Esophagus squamous epithelium (tissue), 5 donors: ENCODE measurements around the gene CAMK2G. TPM values are rescaled to one million over a fixed set of nuclear protein-coding genes. Genes with fewer than 3 reads are reported as not detected.
A peak's percentile ranks its signal among the peaks of the same experiment; 100 is the strongest.

Experiments
- DNase-seq: peaks from one replicate; lab custom pipeline; 2025; lab: John Stamatoyannopoulos, UW
- H3K27ac ChIP-seq, 4 donors: fragments of 200-600 bp; sonication (generic); one replicate each; pipeline ENCODE4 v1.5.1; 2016 to 2019; ENCODE audit warnings: mild to moderate bottlenecking in 1 of 4
- H3K27me3 ChIP-seq, 4 donors: fragments of 200-600 bp; sonication (generic); 1 replicate in 3 of 4; 2 replicates in 1 of 4; pipeline versions ENCODE4 v1.5.1 to v1.6.0; 2017 to 2021; ENCODE audit warnings: antibody characterized with exemption in 1 of 4
- H3K36me3 ChIP-seq, 3 donors: fragments of 200-600 bp; sonication (generic); one replicate each; pipeline ENCODE4 v1.5.1; 2016 to 2019
- H3K4me1 ChIP-seq, 3 donors: fragments of 200-600 bp; sonication (generic); one replicate each; pipeline ENCODE4 v1.5.1; 2017 to 2019
- H3K4me3 ChIP-seq, 4 donors: fragments of 200-600 bp; sonication (generic); 1 replicate in 3 of 4; 2 replicates in 1 of 4; pipeline ENCODE4 v1.5.1; 2016 to 2019; ENCODE audit warnings: mild to moderate bottlenecking in 2 of 4, moderate library complexity in 1 of 4
- H3K9me3 ChIP-seq, 3 donors: fragments of 200-600 bp; sonication (generic); one replicate each; pipeline ENCODE4 v1.5.1; 2016 to 2019
- POLR2A ChIP-seq, 4 donors: fragments of 450-650 bp; IDR thresholded peaks; one replicate each; pipeline ENCODE4 v1.6.1; 2017; ENCODE audit warnings: antibody characterized with exemption in 4 of 4, mild to moderate bottlenecking in 4 of 4, moderate library complexity in 3 of 4
- WGBS, 2 donors: methylation state at CpG; one replicate each; pipeline ENCODE4 v1.1.5; 2018; 5-methylcytosine and 5-hydroxymethylcytosine counted together
- intact Hi-C: fragments of 100-400 bp; cut with DNase I; formaldehyde crosslinking; loops from one replicate; pipeline ENCODE4 v1.15.0; 2022
- total RNA-seq, 4 donors: library from RNA; depleted of rRNA; stranded (reverse); fragments of >200 nt; gene quantifications; one replicate each; pipeline ENCODE4 v1.1.0, GENCODE V29; 2016
- TF ChIP-seq, protein P1 (sequence below), 6 experiments: fragments of 450-650 bp in 4 of 6; fragments of 200-600 bp in 2 of 6; sonication (generic) in 2 of 6; IDR thresholded peaks; one replicate each; pipeline ENCODE4 v1.5.1; 2016 to 2019; ENCODE audit warnings: antibody characterized with exemption in 6 of 6, mild to moderate bottlenecking in 4 of 6, moderate library complexity in 4 of 6
- donor health status: DM: yes; HTN: yes; CAD: no.

Gene CAMK2G
- total RNA-seq, 4 donors from 2014 or later = 15.5 to 37.0 (median 28.6) TPM

DNA sequence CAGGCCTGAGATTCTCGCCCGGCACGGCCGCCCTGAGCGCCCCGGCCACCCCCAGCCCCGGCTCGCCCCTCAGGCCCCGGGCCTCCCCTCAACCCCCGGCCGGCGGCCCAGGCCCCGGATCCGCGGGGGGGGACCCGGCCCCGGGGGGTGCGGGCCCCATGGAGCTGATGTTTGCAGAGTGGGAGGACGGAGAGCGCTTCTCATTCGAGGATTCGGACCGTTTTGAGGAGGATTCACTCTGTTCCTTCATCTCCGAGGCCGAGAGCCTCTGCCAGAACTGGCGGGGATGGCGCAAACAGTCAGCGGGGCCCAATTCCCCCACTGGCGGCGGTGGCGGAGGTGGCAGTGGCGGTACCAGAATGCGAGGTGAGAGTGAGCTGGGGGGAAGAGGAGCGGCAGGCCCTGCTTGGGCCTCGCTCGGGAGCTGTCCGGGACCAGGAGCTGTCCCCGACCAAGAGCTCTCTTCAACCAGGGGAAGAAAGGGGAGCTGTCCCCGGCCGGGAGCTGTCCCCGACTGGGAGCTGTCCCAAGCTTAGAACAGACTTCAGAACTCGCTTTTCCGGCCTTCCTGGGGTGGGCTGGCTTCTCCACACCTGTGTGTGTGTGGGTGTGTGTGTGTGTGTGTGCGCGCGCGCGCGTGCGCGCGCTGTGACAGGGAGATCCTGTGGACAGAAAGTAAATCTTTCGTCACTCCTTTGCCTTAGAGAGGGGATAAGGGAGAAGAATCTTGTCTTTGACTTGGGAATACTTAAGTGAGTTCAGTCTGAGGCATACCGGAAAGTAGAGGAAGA, 88.4 kb downstream of the CAMK2G start:
- H3K4me3 ChIP-seq = peak overlapping the region; percentile 92 to 99 (median 96)
- 2 to 5% methylated on average over 9 to 21 of the region's 54 CpGs for WGBS, 2 donors
- H3K27ac ChIP-seq = peak overlapping the region; percentile 94 to 99 (median 95)
- intact Hi-C loops = no loop called here
- peaks cover 16 to 28% (median 17%) of the 10 kb centered on the region in 3 donors for H3K36me3 ChIP-seq
- no peaks in the 10 kb centered on the region for H3K9me3 ChIP-seq
- no peaks in the 10 kb centered on the region for H3K27me3 ChIP-seq
- TF ChIP-seq POLR2A (IDR thresholded peaks at IDR 0.05) = no peak
- TF ChIP-seq, protein P1, sequence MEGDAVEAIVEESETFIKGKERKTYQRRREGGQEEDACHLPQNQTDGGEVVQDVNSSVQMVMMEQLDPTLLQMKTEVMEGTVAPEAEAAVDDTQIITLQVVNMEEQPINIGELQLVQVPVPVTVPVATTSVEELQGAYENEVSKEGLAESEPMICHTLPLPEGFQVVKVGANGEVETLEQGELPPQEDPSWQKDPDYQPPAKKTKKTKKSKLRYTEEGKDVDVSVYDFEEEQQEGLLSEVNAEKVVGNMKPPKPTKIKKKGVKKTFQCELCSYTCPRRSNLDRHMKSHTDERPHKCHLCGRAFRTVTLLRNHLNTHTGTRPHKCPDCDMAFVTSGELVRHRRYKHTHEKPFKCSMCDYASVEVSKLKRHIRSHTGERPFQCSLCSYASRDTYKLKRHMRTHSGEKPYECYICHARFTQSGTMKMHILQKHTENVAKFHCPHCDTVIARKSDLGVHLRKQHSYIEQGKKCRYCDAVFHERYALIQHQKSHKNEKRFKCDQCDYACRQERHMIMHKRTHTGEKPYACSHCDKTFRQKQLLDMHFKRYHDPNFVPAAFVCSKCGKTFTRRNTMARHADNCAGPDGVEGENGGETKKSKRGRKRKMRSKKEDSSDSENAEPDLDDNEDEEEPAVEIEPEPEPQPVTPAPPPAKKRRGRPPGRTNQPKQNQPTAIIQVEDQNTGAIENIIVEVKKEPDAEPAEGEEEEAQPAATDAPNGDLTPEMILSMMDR (IDR thresholded peaks at IDR 0.05) = no peak
- DNase-seq = no peak
- peaks cover 34 to 70% (median 34%) of the 10 kb centered on the region in 3 donors for H3K4me1 ChIP-seq

DNA sequence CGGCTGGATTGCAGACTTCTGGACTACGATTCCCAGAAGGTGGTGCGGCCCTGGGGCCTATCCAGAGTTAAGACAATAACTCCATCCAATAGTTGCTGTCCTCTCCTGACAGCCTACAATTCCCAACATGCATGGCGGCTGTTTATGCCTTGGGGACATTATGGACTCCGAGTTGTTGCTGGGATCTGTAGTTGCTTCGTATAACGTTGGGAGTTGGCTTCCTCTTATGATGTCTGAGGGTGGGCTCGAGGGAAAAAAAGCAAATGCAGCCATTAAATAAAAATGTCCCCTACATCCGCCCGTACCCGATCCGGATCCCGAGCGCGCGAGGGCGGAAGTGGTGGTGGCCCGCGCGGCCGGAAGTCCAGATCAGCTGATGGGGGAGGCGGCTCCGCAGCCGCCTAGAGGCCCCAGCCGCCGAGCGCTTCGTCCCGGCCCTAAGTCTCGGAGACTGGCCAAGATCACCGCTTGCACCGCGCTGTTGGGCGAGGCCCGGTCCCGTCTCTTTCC, 89.1 kb downstream of the CAMK2G start, which contains the start of gene ZSWIM8:
ZSWIM8 (plus strand) TSS at position 396 of the 510 bp plus-strand sequence. CDS start 273 bp downstream, outside the sequence.
- peak; percentile 71 for DNase-seq
- peak within 1 kb of the TSS; percentile 94 to 99 (median 95) for H3K27ac ChIP-seq
- H3K4me3 ChIP-seq = peak within 1 kb of the TSS; percentile 92 to 99 (median 96)
- H3K27me3 ChIP-seq = no peaks in the 10 kb centered on the region
- H3K4me1 ChIP-seq = peaks cover 40 to 77% (median 41%) of the 10 kb centered on the region in 3 donors
- no peaks in the 10 kb centered on the region for H3K9me3 ChIP-seq
- H3K36me3 ChIP-seq = peaks cover 11 to 21% (median 12%) of the 10 kb centered on the region in 3 donors
- intact Hi-C loops = no loop called here
- TF ChIP-seq, protein P1 (IDR thresholded peaks at IDR 0.05) = peak in 2 of 6 experiments; percentile 4 to 13
- peak in 2 of 4 donors; percentile 72 to 82 for TF ChIP-seq POLR2A (IDR thresholded peaks at IDR 0.05)
- WGBS, 2 donors = 0% methylated on average over 4 to 15 of the region's 36 CpGs

DNA sequence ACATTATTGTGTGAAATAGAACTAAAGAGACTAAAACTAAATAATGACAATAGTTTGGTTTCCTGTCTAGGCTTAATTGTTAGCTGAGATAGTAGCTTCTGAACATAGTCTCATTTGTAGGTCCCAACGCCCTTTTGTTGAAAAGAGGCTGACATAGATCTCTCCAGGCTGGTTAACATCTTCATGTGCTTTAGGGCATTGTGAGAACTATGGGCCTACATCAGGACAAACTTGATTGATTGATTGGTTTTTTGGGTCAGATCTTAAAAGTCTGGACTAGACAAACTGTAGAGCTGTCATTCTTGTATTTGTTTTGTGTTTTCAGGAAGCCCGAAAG, 91.6 kb downstream of the CAMK2G start:
- Histone ChIP-seq H3K36me3 (peaks cover 0 to 26% (median 12%) of the 10 kb centered on the region in 3 donors), H3K27ac (peak overlapping the region; percentile 90 to 95 (median 92)), H3K27me3 (no peaks in the 10 kb centered on the region), H3K4me1 (peaks cover 36 to 67% (median 40%) of the 10 kb centered on the region in 3 donors), H3K9me3 (no peaks in the 10 kb centered on the region), H3K4me3 (peak overlapping the region; percentile 59 to 81 (median 78))
- 29 to 46% methylated on average over 2 of the region's 2 CpGs for WGBS, 2 donors
- TF ChIP-seq, protein P1 (IDR thresholded peaks at IDR 0.05) = no peak
- no peak for TF ChIP-seq POLR2A (IDR thresholded peaks at IDR 0.05)
- intact Hi-C loops = no loop called here
- DNase-seq = no peak

DNA sequence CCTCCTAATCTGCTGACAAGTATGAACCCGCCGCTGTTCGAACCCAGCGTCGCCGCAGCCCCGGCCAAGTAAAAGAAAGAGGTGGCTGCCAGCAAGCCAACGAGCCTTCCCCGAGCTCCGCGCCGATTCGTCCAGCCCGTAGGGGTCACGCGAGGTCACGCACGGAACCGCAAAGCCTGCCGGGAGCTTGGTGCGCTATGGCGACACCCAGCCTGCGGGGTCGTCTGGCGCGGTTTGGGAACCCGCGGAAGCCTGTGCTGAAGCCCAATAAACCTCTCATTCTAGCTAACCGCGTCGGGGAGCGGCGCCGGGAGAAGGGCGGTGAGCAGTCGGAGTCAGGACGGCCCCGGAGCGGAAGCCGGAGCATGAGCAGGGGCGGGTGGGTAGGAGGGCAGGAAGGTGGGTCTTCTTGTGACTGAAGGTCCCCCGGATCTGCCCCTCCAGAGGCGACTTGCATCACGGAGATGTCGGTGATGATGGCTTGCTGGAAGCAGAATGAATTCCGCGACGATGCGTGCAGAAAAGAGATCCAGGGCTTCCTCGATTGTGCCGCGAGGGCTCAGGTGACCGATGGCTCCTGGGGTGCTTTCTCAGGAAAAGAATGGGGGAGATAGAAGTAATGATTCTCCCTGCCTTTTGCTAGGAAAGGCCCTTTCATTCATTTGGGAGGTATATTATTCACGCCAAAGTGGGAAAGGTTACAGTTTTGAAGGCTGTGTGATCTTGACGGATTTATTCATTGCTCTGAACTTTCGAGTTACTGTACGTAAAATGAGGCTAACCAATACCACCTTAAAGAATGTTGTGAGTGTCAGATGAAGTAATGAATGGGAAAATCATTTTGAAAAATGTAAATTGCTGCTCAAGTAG, 92.2 kb downstream of the CAMK2G start, which contains the start of gene CHCHD1:
CHCHD1 (plus strand) TSS at position 170 of the 870 bp plus-strand sequence; CDS start at position 198, 28 bp downstream.
- Histone ChIP-seq H3K9me3 (no peaks in the 10 kb centered on the region), H3K4me3 (peak within 1 kb of the TSS; percentile 59 to 81 (median 78)), H3K36me3 (peaks cover 0 to 32% (median 12%) of the 10 kb centered on the region in 3 donors), H3K27ac (peak within 1 kb of the TSS; percentile 90 to 95 (median 92)), H3K27me3 (no peaks in the 10 kb centered on the region), H3K4me1 (peaks cover 30 to 61% (median 34%) of the 10 kb centered on the region in 3 donors)
- WGBS, 2 donors = 1% methylated on average over 12 to 22 of the region's 57 CpGs
- DNase-seq = peak; percentile 45
- intact Hi-C loops = no loop called here
- TF ChIP-seq POLR2A (IDR thresholded peaks at IDR 0.05) = peak in 2 of 4 donors; percentile 68 to 69
- TF ChIP-seq, protein P1 (IDR thresholded peaks at IDR 0.05) = peak in 1 of 6 experiments; percentile 3
